Activated CD4-positive, alpha-beta T cell treated with anti-CD3 and anti-CD28 coated beads for 36 hours (primary cell): ENCODE data around the gene PCSK1. TPM values are rescaled to one million over a fixed set of nuclear protein-coding genes. Genes with fewer than 3 reads are reported as not detected.
A peak's percentile ranks its signal among the peaks of the same experiment; 100 is the strongest.

Experiments used
- ATAC-seq: fragments of 200-7000 bp; cut with Tn5 transposase; one replicate; pipeline ENCODE4 v1.10.0; 2021; ENCODE audit warnings: mild to moderate bottlenecking, moderate library complexity
- CTCF ChIA-PET: fragments of 350-600 bp; sonication (Branson Sonifier 250); formaldehyde crosslinking; loops from one replicate; lab custom pipeline; 2021; ENCODE audit warnings: antibody characterized with exemption; lab: Charles Lee
- POLR2A ChIA-PET: fragments of 350-600 bp; sonication (Branson Sonifier 250); formaldehyde crosslinking; loops from one replicate; lab custom pipeline; 2021; ENCODE audit warnings: antibody characterized with exemption, inconsistent platforms; lab: Charles Lee
- DNase-seq: peaks from one replicate; pipeline ENCODE4 v3.0.0-alpha.2; 2020
- H3K27ac Mint-ChIP-seq: one replicate; pipeline ENCODE4 v1.8.0; 2021; ENCODE audit warnings: mixed read lengths
- H3K27me3 Mint-ChIP-seq: one replicate; pipeline ENCODE4 v1.8.0; 2021; ENCODE audit warnings: mixed read lengths
- H3K36me3 Mint-ChIP-seq: one replicate; pipeline ENCODE4 v1.8.0; 2021; ENCODE audit warnings: low read depth, mixed read lengths
- H3K4me1 Mint-ChIP-seq: one replicate; pipeline ENCODE4 v1.8.0; 2021; ENCODE audit warnings: mixed read lengths
- H3K4me3 Mint-ChIP-seq: one replicate; pipeline ENCODE4 v1.8.0; 2021; ENCODE audit warnings: mild to moderate bottlenecking, moderate library complexity, mixed read lengths
- H3K9me3 Mint-ChIP-seq: one replicate; pipeline ENCODE4 v1.8.0; 2021; ENCODE audit warnings: low read depth, mixed read lengths
- intact Hi-C, 2 experiments: fragments of 100-400 bp; cut with DNase I in 1 of 2; cut with micrococcal nuclease in 1 of 2; formaldehyde crosslinking; loops; one replicate each; pipeline versions ENCODE4 v1.14.2 to v1.15.1; 2022 to 2024; cut with DNase I, micrococcal nuclease
- total RNA-seq, 2 experiments: library from RNA; stranded (reverse); gene quantifications; one replicate each; pipeline ENCODE4 v1.2.3, GENCODE V29; 2021

PCSK1 gene
- total RNA-seq, 2 experiments from 2014 or later, result not detected

DNA sequence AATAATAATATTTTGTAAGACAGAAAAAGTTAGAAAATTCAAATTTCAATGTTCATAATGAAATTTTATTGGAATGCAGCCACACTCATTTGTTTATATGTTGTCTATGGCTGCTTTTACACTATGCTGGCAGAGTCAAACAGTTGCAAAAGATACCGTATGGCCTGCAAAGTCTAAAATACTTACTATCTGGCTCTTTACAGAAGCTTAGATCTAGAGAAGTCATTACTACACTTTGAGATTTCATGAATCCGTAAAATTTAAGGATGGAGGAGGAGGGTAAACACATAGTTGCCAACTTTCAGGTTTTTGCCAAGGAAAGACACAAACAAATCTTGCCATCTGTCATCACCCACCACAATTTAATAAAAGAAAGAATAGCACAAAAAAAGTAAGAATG is 25.1 kb upstream of the PCSK1 start:
- ATAC-seq (no peak), DNase-seq (no peak)
- H3K4me1 Mint-ChIP-seq, result peaks cover 2% of the 10 kb centered on the region
- no peak overlapping the region for H3K27ac Mint-ChIP-seq
- H3K4me3 Mint-ChIP-seq, result no peak overlapping the region
- ChIA-PET CTCF (no interaction called here), POLR2A (no interaction called here)
- H3K27me3 Mint-ChIP-seq, result peaks cover 13% of the 10 kb centered on the region
- no peaks in the 10 kb centered on the region for H3K36me3 Mint-ChIP-seq
- intact Hi-C loops, result no loop called here
- no peaks in the 10 kb centered on the region for H3K9me3 Mint-ChIP-seq

DNA sequence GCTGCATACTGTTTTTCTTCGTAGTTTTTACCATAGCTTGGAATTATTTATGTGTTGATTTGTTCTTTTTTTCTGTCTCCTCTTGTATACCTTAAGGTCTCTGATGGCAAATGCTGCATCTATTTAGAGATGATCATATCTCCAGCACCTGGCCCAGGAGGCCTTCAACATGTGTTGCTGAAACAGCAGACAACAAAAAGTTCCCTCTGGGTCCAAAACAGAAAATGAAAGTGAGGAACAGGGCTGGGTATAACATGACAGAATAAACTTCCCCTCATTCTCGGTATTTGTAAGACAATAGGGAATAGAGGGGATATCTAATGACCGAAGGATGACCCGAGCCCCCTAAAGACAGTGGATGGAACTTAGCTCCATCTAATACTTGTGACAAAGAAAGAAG is 22.7 kb upstream of the PCSK1 start:
- ChIA-PET POLR2A (no interaction called here), CTCF (interaction anchor here (1.0 kb wide), 1 partner anchor 10 kb away, joined by 4 read pairs; no protein-coding TSS in a partner anchor)
- DNase-seq (no peak), ATAC-seq (no peak)
- Mint-ChIP-seq H3K27ac (no peak overlapping the region), H3K4me3 (no peak overlapping the region), H3K9me3 (no peaks in the 10 kb centered on the region), H3K27me3 (peaks cover 7% of the 10 kb centered on the region), H3K36me3 (no peaks in the 10 kb centered on the region), H3K4me1 (peaks cover 2% of the 10 kb centered on the region)
- intact Hi-C loops, result no loop called here

DNA sequence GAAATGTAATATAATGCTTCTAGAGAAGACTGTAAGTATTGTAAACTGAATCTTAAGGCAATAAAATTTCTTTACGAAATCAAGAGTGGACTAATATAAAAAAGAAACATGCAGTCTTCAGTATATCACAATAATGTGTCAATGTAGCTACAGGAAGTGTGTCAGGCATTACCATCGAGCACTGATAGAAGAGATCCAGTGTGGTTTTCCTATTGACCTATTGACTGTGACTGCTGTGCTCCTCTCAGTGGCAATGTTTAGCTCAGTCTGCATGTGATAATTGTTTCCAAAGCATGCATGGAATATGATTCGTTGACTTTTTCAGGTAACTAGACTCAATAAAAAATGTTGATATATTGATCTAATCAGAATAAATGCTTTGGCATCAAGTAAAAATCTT is 20.3 kb upstream of the PCSK1 start:
- POLR2A ChIA-PET, result no interaction called here
- Mint-ChIP-seq H3K4me3 (no peak overlapping the region), H3K9me3 (no peaks in the 10 kb centered on the region), H3K27ac (no peak overlapping the region), H3K27me3 (peaks cover 7% of the 10 kb centered on the region), H3K36me3 (no peaks in the 10 kb centered on the region), H3K4me1 (peaks cover 2% of the 10 kb centered on the region)
- peak; percentile 44 for ATAC-seq
- intact Hi-C loops, result no loop called here
- DNase-seq, result no peak
- CTCF ChIA-PET, result interaction anchor here (0.7 kb wide), 1 partner anchor 89 kb away, joined by 3 read pairs; no protein-coding TSS in a partner anchor

DNA sequence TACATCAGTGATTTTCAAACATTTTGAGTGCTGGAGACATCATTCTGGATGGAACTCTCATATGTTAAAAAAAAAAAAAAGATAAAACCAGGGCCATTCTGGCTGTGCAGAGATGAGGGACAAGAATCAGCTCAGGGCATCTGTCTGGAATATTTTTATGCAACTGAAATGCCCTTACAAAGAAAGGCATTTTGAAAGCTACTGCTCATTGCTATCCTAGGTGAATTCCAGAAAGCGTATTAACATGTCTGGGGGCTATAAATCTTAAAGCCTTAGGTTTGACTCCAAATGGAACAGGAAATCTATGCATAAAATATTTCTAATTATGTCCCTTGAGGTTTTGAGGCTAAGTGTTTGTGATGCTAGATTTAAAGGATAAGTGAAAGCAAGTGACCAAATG is 14.9 kb upstream of the PCSK1 start:
- intact Hi-C loops, result no loop called here
- DNase-seq, result no peak
- Mint-ChIP-seq H3K27me3 (peaks cover 13% of the 10 kb centered on the region), H3K36me3 (no peaks in the 10 kb centered on the region), H3K4me3 (no peak overlapping the region), H3K27ac (no peak overlapping the region), H3K4me1 (no peaks in the 10 kb centered on the region), H3K9me3 (no peaks in the 10 kb centered on the region)
- ChIA-PET POLR2A (no interaction called here), CTCF (interaction anchor here (1.1 to 1.9 kb wide), 2 partner anchors 8 to 166 kb away, joined by 4 read pairs; no protein-coding TSS in a partner anchor)
- ATAC-seq, result no peak

DNA sequence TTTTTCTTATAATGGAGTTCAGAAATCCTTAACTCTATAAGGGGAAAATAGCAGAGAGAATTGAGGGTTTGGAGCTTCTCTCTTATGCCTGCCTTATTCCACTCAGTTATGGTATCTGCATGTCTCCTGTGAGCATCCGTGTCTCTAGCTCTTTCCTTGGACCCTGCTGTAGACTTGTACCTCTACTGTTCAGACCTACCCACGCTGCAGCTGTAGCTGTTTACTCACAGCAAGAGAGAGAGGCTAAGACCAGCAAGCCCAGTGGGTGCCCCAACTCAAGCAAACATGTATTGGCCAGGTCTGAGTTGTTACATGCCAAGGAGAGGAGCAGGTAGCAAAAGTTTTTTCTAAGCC is 7.1 kb upstream of the PCSK1 start:
- POLR2A ChIA-PET, result no interaction called here
- H3K4me1 Mint-ChIP-seq, result peaks cover 6% of the 10 kb centered on the region
- H3K36me3 Mint-ChIP-seq, result no peaks in the 10 kb centered on the region
- H3K4me3 Mint-ChIP-seq, result no peak overlapping the region
- H3K27ac Mint-ChIP-seq, result no peak overlapping the region
- DNase-seq, result no peak
- CTCF ChIA-PET, result interaction anchor here (0.7 to 1.8 kb wide), 8 partner anchors 8 to 213 kb away, joined by 3 to 7 read pairs (median 4); no protein-coding TSS in a partner anchor
- peaks cover 32% of the 10 kb centered on the region for H3K27me3 Mint-ChIP-seq
- intact Hi-C loops, result no loop called here
- no peaks in the 10 kb centered on the region for H3K9me3 Mint-ChIP-seq
- no peak for ATAC-seq

DNA sequence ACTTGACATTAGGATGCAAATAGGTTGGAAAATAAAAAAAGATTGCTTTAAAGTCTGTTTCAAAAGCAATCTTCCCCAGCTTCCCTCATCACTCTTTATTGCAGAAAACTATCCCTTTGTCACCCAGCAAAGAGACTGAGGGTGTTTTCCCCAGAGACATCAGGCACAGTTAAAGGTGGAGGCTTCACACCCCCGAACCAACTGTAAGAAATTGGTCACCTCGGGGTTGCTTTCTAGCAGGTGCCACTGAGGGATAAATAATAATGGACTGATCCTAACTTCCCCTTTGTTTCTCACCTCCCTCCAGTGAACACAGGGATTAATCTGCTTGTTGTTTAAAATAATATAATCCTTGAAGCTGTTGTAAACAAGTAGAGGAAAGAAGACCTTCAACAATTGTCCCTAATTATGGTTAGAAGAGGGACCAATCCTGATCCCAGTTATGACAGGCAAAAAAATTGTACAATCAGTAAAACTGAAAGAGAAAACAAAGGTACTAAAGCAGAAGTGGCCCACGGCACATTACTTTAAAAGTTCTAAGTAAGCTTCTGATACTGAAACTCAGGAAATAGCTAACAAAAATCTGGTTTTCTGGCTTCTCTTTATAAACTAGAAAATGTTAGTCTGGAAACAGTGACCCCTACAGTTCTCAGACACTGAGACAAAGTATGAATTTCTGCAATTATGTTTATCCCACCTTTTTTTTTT is 6.6 kb upstream of the PCSK1 start:
- Mint-ChIP-seq H3K4me3 (no peak overlapping the region), H3K9me3 (no peaks in the 10 kb centered on the region), H3K36me3 (no peaks in the 10 kb centered on the region), H3K27me3 (peaks cover 37% of the 10 kb centered on the region), H3K27ac (no peak overlapping the region), H3K4me1 (peaks cover 6% of the 10 kb centered on the region)
- CTCF ChIA-PET, result interaction anchor here (0.7 to 1.8 kb wide), 8 partner anchors 8 to 213 kb away, joined by 3 to 7 read pairs (median 4); no protein-coding TSS in a partner anchor
- POLR2A ChIA-PET, result no interaction called here
- no peak for ATAC-seq
- DNase-seq, result no peak
- intact Hi-C loops, result no loop called here

DNA sequence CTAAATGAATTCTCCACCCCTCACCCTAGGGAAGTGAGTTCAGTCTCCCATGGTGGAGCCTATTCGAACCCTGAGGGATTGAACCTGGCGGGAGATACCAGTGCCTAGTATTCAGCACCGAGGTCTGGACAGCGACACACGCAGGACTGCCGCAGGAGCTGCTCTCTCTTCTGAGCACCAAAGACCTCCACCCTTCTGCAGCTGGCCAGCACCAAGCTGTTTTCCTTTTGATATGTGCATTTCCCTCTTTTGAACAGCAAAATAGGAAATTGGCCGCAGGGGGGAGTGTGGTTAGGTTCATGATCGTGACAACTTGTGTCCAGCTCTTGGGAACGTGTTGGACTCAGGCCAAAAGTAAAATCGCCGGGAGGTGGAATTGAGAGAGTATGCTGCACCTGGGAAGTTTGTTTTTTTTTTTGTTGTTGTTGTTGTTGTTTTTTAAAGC is 1.2 kb upstream of the PCSK1 start:
- H3K4me1 Mint-ChIP-seq, result peaks cover 16% of the 10 kb centered on the region
- H3K4me3 Mint-ChIP-seq, result no peak overlapping the region
- ATAC-seq, result peak; percentile 76
- POLR2A ChIA-PET, result no interaction called here
- no peaks in the 10 kb centered on the region for H3K36me3 Mint-ChIP-seq
- peaks cover 3% of the 10 kb centered on the region for H3K9me3 Mint-ChIP-seq
- CTCF ChIA-PET, result interaction anchor here (0.7 to 1.2 kb wide), 3 partner anchors 50 to 98 kb away, joined by 3 read pairs; no protein-coding TSS in a partner anchor
- no peak overlapping the region for H3K27ac Mint-ChIP-seq
- DNase-seq, result peak; percentile 79
- peaks cover 58% of the 10 kb centered on the region for H3K27me3 Mint-ChIP-seq
- intact Hi-C loops, result loop anchor here in 1 of 2 experiments (5.0 kb wide), 1 partner anchor 48 kb away; no protein-coding TSS in a partner anchor

DNA sequence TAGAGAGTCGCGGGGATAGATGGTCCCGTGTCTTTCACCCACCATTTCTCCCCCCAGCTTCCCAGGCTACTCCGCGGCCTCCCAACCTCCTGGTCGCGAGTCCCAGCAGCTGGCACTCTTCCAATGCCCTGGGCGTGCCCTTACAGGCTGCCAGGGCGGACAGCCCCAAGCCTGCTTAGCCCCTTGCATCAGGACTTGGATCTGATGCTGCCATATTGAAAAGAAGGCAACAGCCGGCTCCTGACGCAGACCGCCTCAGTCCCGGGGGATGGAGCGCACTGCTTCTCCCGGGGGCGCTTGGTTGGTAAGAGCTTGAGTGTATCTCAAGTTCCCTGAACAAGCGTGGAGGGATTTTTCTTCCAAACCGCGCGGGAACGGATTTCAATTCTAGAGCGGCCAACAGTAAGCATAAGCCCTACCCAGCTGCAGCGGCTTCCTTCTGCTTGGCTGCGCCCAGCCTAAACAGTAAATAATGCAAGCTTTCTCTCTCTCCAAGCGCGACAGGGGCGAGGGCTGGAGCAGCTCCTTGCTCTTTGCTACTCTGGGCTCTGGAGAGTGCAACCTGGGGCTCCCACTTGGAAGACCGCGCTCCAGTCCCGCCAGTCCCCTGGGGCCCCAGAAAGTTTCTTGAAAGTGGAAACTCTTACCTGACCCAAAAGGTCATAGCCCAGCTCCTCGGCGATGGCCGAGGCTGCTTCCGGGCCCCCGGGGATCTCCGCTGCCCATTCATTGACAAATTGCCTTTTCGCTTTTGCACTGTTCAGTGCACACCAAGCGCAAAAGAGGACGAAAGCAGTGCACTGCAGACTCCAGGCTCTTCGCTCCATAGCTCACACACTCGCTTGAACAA is 607 bp downstream of the PCSK1 start:
- Mint-ChIP-seq H3K4me1 (peaks cover 16% of the 10 kb centered on the region), H3K36me3 (no peaks in the 10 kb centered on the region), H3K27ac (no peak overlapping the region), H3K4me3 (no peak overlapping the region), H3K27me3 (peaks cover 52% of the 10 kb centered on the region), H3K9me3 (peaks cover 3% of the 10 kb centered on the region)
- POLR2A ChIA-PET, result no interaction called here
- no peak for DNase-seq
- intact Hi-C loops, result loop anchor here in 1 of 2 experiments (5.0 kb wide), 1 partner anchor 50 kb away; no protein-coding TSS in a partner anchor
- ATAC-seq, result no peak
- CTCF ChIA-PET, result interaction anchor here (0.7 kb wide), 2 partner anchors 7 to 76 kb away, joined by 3 read pairs; no protein-coding TSS in a partner anchor

DNA sequence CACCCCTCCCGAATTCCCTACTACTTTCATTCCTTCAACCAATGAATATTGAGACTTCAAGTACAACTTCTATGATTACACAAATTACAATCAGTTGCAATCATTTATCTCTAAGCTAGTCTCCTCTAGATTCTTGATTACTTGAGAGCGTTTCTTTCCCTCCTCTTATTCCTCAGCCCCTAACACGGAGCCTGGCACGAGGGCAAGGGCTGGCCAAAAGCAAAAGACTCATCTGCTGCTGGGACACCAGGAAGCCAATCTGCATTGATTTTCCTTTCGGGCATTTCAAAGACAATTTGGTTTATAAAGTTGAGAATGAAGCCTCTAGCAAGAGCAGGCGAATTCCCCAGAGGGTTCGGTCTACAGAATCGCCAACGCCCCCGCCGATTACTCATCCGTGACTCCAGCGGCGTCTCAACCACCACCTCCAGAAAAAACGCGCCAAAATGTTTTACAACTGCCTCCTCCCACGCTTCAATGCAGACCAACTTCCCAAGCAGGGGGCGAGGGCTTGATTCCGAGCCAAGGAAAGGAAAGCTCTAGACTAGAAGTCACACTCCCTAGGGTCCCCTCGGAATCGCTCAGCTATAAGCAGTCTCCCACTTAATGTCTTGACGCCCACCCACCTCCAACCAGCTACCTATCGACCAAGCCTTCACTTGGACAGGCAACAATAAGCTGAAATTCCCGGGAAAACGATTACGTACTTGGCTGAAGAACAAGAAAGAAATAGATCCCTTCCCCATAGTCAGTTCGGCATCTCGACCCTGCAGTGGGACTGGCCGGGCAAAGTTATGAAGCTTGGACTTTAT is 1.5 kb downstream of the PCSK1 start:
- ChIA-PET POLR2A (no interaction called here), CTCF (interaction anchor here (0.7 kb wide), 2 partner anchors 8 to 35 kb away, joined by 3 read pairs; no protein-coding TSS in a partner anchor)
- no peak overlapping the region for H3K4me3 Mint-ChIP-seq

DNA sequence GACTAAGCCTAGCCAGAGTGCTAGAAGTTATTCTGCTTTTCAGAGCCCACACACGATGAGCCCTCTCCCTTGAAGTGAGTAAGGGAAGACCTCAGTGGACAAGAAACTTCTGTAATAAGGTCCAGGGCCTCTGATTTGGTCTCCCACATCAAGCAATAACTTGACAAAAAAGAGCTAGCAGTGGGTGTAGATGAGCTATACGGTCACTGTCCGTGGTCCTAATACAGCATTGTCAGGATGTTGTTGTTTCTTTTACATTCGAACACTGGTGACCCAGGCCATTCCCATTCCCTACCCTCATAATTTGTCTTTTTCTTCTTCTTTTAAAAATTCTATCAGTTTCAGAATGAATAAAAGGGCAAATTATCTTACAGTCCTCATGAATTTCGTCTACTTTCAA is 5.2 kb downstream of the PCSK1 start:
- Mint-ChIP-seq H3K4me1 (peaks cover 12% of the 10 kb centered on the region), H3K4me3 (no peak overlapping the region), H3K27me3 (peaks cover 40% of the 10 kb centered on the region), H3K9me3 (no peaks in the 10 kb centered on the region), H3K36me3 (no peaks in the 10 kb centered on the region), H3K27ac (no peak overlapping the region)
- POLR2A ChIA-PET, result no interaction called here
- ATAC-seq (no peak), DNase-seq (no peak)
- intact Hi-C loops, result no loop called here
- CTCF ChIA-PET, result interaction anchor here (1.1 kb wide), 1 partner anchor 83 kb away, joined by 3 read pairs; no protein-coding TSS in a partner anchor

More for the DNA sequence above, 1.5 kb downstream of the PCSK1 start:
- intact Hi-C loops, result loop anchor here in 1 of 2 experiments (5.0 kb wide), 1 partner anchor 51 kb away; no protein-coding TSS in a partner anchor
- H3K36me3 Mint-ChIP-seq, result no peaks in the 10 kb centered on the region
- H3K4me1 Mint-ChIP-seq, result peaks cover 16% of the 10 kb centered on the region
- H3K27me3 Mint-ChIP-seq, result peaks cover 52% of the 10 kb centered on the region
- DNase-seq (peak; percentile 56), ATAC-seq (no peak)
- H3K9me3 Mint-ChIP-seq, result peaks cover 3% of the 10 kb centered on the region
- H3K27ac Mint-ChIP-seq, result no peak overlapping the region
